Hematopoietic multipotent progenitor cell treated with erythropoietin and hydrocortisone succinate and interleukin-3 and kit ligand, for 8 days (in vitro differentiated cells): ENCODE measurements around the gene QSOX2.
A peak's percentile ranks its signal among the peaks of the same experiment; 100 is the strongest.
"Not testable (repeated sequence)": the region's sequence is repeated elsewhere in the genome, so short reads cannot be mapped to it uniquely, and the experiment has no call there.

Experiments used
- DNase-seq: peaks from one replicate; pipeline ENCODE4 v3.0.0-alpha.2; 2015

QSOX2 gene

DNA sequence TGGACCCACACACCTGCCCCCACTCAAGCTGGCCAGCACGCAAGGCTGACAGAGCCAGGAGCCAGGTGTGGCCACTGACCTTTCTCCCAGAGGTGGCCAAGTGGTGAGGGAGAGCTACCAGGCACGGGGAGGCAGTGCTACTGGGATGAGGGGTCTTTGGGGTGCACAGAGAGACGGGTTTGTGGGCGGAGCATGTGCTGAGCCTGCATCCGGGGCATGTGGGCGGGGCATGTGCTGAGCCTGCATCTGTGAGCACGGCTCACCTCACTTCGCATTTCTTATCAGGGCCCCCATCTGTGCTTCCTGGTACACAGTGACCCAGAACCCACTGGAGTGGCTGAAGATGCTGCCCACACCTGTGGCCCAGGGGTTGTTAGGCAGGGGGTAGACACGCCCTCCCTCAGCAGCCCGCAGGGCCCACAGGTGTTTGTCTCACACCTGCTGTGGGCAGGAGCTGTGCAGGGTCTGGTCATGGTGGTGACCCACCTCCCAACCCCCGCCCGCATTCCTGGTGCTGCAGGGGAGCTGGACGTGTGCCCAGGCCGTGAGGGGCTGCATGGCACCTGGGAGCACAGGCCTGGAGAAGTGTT is 36.8 kb upstream of the QSOX2 start:
- DNase-seq: no peak

DNA sequence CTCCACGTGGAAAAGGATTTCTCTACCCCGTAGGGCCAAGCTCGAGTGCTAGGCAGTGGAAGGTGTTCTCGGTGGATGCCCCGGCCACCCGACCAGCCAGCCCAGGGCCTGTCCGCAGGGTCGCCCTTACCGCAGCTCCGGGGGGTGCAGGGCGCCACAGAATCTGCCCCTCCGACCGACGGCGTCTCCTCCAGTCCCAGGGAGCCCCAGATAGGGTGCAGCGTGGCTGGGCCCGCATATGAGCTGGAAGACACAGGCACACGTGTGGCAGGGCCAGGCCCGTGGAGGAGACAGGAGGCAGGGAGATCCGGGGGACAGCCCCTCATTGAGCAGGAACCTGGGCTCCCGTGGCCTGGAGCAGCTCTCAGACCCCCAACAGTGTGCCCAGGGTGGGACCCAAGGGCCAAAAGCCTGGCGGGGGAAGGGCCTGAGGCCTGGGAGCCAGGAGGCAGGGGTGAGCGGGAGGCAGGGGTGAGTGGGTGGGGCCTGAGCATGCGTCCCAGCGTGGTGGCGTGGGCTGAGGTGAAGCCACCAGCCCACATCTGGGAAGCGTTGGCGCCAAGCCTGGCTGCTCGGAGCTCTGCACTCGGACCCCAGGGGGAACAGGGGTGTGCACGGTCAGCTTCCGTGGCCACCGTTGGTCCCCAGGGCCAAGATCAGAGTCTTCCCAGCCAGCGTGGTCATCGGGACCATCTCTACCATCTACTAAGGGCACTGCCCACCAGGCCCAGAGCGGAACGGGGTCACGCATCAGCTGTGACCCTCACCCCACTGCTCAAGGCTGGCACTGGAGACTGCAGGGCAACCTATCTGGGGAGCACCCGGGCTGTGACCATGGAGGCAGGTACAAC is 36.0 kb upstream of the QSOX2 start:
- no peak for DNase-seq

DNA sequence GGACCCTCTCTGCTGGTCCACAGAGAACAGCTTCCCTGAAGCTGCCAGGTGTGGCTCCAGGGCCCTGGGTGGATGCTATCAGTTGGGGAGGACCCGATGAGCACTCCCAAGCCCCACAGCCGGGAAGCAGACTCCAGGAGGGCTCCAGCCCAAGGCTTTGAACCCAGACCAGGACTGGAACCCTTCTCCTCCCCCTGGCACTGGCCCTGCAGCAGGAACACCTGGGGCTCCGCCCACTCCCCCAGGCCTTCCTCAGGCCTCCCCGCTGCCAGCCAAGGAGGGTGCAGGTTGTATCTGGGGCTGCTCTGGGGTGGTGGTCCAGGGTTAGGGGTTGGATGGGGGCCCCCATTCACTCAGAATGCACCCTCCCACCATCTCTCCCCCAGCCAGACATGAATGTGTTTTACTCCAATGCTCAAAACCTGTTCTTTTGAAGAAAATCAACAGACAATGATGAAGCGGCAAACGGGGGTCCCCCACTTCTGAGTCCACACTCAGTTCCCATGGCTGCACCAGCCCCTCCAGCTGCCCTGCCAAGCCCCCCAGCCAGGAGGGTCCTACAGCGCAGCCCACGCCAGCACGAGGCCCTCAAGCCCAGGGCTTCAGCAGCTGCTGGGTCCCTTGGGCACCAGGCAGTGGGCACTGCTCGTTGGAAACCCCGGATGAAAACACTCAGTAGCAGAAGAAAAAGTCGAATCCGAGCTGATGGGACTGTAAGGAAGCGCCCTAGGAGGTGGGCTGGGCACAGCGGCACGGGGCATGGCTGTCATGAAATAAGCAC is 35.1 kb upstream of the QSOX2 start:
- DNase-seq: no peak

DNA sequence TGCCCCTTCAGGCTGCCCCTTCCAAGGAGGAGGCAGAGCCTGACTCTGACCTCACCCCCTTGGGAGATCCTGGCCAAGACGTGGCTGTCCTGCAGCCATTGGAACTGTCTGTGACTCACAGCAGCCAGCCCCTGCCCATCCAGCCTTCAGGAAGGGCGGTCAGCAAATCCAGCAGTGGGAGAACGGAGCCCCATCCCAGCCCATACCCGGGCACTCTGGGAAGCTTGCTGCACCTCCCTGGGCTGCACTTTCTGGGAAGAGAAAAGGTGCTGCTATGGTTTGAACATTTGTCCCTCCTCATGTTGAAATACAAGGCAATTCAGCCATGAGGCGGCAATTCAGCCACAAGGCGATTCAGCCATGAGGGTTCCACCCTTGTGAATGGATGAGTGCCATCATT is 33.9 kb upstream of the QSOX2 start:
- no peak for DNase-seq

DNA sequence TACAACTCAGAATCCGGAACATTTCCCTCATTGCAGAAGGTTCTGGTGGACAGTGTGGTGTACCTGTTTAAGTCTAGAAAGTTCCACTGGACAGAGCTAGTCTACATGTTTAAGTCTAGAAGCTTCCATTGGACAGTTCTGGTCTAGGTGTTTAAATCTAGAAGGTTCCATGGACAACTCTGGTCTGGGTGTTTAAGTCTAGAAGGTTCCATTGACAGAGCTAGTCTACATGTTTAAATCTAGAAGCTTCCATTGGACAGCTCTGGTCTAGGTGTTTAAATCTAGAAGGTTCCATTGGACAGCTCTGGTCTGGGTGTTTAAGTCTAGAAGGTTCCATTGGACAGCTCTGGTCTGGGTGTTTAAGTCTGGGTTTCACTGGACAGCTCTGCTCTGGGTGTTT is 33.3 kb upstream of the QSOX2 start:
- DNase-seq: no peak

DNA sequence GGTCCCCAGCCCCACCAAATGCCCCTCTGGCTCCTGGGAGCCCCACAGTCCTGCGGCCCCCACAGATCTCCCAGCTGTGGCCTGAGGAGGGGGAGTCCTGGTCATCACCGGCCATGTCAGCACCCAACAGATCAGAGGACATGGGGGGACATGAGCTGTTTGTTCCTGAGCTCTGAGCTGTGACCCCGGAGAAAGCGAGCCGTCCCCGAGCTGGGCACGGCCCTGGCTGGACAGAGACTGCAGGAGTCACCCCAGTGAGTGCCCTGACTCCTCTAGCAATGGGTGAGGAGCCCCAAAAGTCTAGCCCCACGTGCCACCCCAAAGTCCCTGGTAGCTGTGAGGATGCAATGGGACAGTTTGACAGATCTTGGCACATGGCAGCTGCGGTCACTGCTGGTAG is 32.6 kb upstream of the QSOX2 start:
- DNase-seq: no peak

DNA sequence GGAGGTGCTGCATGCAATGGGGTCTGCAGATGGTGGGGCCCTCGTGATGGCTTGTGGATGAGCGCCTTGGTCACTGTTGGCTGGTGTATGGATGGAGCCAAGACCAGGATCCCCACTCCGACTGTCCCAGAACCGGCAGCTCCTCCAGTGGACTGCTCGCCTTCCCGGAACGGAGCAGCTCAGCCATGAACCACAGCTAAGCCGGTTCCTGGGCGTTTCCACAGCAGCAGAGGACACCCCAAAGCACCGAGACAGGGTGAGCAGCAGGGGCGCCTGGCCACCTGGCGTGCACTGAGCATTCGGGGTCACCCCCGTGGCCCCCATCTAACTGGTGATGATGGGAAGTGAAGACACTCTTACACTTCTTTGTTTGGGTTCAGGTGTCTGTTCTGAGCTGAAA is 32.1 kb upstream of the QSOX2 start:
- DNase-seq: no peak

DNA sequence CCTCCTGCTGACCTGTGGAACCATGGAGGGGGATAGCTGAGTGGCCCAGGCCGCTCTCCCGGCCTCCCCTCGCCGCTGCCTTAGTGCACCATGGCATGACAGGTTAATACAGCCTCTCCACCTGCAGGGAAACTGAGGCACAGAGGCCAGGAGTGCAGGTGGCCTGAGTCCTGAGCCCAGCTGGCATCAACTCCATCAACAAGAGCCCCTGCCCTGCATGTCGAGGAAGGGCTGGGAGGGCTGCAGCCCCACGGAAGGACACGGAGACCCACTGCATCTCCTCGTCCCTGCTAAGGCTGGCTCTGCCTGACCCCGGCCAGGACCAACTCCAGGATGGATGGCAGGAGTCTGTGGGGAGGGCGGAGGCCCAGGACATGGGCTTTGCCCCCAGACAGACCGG is 31.1 kb upstream of the QSOX2 start:
- no peak for DNase-seq

DNA sequence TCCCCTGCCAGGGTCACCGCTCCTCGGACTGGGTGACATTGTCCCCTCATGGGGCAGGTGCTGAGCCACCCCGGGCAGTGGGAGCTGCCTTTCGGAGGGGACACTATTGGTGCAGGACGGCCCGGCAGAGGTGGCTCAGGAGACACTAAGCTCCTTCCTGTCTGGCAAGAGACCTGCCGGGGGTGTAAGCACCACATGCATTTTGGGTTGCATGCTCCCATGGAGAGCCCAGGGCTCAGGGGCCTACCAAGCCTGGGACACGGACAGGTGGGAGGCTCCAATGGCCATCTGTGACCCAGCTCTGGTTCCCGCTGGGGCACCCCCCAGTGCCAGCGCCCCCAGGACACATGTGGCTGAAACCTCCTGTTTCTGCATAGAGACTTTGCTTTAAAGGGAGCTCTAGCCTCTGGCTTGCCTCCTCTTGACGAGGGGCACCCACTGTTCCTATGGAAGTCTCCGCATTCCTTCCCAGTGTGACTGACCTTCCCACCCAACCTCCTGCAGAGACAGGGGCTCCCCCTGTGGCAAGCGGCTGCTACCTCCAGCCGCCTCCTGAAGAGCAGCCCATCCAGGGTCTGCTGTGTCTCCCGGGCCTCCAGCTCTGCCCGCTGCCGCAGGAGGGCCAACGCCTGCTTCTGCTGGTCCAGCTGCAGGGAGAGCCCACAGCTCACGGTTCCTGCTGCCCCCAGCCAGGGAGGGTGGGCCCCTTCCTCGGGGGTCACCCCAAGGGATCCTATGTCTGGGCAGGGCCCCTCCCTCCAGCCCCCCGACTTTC is 30.2 kb upstream of the QSOX2 start:
- DNase-seq: no peak

DNA sequence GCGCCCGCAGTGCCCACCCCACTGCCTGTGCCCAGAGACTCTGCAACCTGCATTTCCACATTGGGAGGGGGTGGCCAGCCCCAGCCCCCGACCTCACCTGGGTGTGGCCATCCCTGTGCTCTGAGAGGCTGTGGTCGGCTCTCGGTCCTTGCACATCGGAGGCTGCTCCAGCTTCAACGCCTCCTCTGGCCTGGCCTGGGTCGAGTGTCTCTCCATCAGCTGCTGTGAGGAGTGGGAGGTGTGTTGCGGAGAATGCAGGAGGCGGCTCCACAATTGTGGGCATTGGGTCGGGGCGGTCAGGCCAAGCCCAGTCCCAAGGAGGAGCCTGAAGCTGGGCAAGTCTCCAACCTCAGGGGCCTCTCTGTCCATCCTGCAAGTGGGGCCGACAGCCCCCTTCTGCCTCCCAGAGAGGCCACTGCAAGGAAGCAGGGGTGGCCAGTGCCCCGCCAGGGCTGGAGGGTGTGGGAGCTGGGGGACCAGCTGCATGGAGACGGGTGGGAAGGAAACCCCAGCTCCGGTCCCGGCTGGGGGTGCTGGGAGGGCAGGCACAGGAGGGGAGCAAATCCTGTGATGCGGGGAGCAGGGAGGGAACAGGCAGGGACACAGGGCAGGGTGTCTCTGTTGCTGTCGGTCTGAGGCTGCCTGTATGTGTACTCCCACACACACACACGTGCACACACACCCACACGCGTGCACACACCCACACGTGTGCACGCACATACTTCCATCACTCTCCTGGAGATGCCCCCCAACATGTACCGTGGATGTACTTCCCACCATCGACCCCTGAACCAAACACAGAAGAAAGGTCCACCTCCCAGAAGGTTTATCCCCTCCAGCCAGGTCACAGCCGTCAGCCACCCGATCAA is 29.4 kb upstream of the QSOX2 start:
- DNase-seq: no peak

DNA sequence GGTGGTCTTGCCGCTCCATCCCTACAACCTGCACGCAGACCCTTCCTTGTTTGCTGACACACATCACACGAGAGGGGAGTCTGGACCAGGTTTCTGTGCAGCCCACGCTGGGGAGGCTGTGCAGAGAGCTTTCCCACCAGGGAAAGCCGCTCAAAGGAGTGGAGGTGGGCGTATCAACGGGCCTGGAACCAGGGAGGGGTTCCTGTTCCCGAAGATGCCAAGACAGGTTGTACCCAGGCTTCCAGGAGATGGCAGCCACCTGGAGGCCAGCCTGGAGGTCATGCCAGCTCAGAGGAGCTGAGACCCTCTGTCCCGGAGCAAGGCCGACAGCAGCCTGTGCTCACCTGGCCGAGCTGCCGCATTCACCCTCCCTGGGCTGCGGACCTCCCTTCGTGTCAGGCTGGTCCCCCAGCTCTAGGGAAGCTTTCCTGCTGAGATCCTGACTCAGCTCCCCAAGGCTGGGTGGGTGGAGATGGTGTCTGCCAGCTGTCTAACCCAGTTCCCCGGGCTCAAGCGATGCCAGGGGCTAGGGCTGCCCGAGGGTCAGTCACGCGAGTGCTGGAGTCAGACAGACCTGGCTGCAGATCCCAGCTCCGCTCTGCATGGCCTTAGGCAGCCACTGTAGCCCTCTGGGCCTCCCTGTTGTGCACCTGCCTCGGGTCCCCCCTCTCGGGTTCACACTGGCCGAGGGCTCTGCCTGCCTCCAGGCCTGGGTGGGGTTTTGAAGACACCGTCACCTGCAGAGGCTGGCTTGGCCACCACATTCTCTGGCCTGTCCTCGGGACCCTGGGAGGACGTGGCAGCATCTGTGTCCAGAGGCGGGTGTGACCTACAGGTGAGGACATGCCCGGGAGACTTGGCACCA is 28.5 kb upstream of the QSOX2 start:
- no peak for DNase-seq

DNA sequence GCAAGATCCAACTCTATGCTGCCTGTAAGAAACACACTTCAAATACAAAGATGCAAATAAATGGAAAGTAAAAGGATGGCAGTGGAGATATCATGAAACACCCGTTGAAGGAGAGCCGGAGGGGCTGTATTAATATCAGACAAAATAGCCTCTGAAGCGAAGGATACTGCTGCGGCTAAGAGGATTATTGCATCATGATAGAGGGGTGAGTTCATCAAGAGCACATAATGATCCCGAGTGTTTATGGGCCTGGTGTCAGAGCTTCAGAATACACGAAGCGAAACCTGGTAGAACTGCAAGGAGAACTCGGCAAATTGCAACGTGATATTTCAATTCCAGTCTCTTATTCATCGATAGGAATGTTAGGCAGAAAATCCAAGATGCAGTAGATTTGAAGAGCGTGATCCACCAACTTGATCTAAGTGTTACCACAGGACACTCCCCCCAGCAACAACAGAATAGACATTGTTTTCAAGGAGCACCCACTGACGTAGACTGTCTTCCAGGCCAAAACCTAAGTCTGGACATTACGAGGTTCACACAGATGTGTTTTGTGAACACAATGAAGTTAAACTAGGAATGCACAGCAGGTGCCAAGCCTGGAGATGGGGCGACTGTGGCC is 27.7 kb upstream of the QSOX2 start:
- DNase-seq: no peak

DNA sequence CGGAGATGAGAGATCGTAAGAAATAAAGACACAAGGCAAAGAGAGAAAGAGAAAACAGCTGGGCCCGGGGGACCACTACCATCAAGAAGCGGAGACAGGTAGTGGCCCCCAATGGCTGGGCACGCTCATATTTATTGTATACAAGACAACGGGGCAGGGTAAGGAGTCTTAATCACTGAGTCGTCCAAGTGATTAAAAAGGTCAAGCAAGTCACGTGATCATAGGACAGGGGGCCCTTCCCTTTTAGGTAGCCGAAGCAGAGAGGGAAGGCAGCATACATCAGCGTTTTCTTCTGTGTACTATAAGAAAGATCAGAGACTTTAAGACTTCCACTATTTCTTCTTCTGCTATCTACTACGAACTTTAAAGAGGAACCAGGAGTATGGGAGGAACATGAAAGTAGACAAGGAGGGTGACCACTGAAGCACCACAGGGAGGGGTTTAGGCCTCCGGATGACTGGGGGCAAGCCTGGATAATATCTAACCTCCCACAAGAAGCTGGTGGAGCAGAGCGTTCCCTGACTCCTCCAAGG is 24.6 kb upstream of the QSOX2 start:
- DNase-seq: no peak

DNA sequence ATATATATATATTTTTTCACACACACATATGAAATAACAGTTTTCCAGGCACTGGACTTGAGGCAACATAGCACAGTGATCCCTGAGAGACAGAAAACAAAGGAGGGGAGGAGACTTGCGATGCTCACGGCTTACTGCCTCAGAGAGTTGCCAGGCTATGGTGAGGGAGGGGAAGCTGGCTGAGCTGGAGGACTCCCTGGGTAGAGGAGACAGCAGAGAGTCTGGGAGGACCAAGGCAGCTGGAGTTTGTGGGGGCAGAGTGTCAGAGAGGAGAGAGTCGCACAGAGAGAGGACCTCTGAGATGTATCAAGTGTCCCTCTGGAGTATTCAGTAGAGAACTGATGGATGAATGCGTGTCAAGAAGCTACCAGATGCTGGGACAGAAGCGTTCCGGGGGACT is 23.1 kb upstream of the QSOX2 start:
- DNase-seq: no peak

DNA sequence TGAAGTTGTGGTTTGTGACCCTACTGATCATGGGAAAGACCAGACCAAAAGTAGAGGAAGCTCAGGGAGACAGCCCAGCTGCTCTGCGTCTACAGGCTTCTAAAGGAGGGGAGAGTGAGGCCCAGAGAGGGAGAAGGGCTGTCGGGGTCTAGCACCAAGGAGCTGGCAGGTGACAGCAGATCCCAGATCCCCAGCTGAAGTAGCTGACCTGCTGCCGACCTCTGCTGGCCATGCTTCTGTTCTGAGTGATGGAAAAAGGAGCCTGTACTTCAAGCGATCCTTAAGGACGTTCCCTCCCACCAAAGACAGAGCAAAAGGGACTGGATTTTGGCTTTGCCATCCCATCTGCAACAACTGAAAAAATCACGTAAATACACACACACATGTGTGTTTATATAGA is 22.7 kb upstream of the QSOX2 start:
- DNase-seq: peak; percentile 21

DNA sequence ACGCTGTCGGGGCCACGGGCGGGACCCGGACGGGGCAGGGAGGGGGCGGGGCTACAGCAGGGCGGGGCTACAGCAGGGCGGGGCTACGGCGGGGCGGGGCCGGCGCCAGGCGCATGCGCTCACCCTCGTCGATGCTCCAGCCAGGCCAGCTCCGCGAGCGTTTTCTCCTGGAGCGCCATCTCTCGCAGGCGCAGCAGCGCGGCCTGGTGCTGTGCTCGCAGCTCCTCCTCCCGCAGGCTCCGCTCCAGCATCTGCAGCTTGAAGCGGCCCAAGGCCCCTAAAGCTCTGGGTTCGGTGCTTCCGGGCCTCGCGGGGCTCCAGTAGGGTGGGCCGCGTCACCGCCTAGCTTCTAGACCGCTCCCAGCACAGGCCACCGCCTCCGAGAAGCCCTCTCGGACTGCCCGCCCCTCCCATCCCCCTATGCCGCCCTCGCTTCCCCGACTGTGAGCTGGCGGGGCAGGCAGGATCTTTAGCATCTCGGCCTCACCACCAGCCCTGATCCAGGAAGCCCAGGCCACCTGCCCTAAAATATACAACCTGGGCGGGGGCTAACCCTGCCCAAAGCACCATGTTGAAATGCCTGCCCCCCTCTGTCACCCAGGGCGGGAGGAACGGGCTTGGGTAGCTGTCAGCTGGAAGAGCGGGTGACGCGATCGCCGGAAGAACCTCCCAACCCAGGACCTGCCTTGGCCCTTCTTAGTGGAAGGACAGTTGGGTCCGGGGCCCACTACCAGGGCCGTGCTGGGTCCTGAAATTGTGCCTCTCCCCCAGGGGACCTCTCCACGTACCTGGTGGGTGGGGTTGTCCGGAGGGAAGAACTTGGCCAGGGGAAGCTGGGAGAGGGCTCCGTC is 21.9 kb upstream of the QSOX2 start:
- DNase-seq: peak; percentile 83

DNA sequence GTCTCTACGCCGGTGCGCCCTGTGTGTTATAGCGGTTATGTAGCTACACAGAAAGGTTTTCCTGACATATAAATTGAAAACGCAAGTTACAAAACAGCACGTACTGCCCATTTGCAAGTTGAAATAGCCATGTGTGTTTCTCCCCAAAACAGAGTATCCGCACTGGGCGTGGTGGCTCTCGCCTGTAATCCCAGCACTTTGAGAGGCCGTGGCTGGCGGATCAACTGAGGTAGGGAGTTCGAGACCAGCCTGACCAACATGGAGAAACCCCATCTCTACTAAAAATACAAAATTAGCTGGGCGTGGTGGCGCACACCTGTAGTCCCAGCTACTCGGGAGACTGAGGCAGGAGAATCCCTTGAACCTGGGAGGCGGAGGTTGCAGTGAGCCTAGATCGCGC is 21.0 kb upstream of the QSOX2 start:
- DNase-seq: not testable (repeated sequence)

DNA sequence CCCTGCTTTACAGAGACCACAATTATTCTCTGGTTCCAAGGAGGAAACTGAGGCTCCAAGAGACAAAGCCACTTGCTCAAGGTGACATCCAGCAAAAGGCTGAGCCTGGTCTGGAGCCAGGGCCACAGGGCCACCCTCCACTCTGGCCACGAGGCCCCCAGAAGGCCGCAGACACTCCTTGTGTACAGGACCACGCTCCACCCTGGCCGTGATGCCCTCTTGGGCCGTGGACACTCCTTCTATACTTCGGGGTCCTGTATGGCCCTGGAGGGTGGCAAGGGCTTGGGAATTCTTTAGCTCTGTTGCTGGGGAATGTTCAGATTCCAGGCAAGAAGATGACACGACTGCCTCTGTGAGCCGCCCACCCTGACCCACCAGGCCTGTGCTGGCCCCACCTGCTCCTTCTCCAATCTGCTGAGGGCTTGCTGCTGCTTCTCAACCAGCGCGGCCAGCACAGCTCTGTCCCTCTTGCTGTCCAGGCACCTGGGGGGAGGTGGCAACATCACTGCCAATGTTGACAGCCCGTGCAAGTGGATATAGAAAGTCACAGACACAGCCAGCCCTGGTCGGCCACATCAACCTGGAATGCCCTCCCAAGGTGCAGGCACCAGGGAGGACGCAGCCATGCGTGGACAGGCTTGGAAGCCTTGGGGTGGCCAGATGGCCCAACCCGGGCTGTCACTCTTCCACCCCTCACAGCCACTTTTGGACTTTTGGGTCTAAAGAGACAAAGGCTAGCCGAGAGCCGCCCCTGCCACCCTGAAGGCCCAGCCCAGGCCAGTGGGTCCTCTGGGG is 20.1 kb upstream of the QSOX2 start:
- no peak for DNase-seq
